Gastrocnemius medialis (tissue), 4 donors: ENCODE measurements around the gene HOMEZ.
"Not testable (repeated sequence)": the region's sequence is repeated elsewhere in the genome, so short reads cannot be mapped to it uniquely, and the experiment has no call there.

ENCODE experiments used
- POLR2A ChIP-seq, 2 donors: fragments of 450-650 bp; IDR thresholded peaks; one replicate each; pipeline ENCODE4 v1.6.1; 2017; ENCODE audit warnings: antibody characterized with exemption in 2 of 2, mild to moderate bottlenecking in 2 of 2, moderate library complexity in 2 of 2
- TF ChIP-seq, protein P1 (sequence below), 5 experiments: fragments of 450-650 bp in 3 of 5; fragments of 200-600 bp in 2 of 5; sonication (generic) in 2 of 5; IDR thresholded peaks in 4 of 5; conservative IDR thresholded peaks in 1 of 5; 1 replicate in 4 of 5; 2 replicates in 1 of 5; pipeline ENCODE4 v1.5.1; 2016 to 2019; ENCODE audit warnings: antibody characterized with exemption in 5 of 5, mild to moderate bottlenecking in 3 of 5, moderate library complexity in 3 of 5

DNA sequence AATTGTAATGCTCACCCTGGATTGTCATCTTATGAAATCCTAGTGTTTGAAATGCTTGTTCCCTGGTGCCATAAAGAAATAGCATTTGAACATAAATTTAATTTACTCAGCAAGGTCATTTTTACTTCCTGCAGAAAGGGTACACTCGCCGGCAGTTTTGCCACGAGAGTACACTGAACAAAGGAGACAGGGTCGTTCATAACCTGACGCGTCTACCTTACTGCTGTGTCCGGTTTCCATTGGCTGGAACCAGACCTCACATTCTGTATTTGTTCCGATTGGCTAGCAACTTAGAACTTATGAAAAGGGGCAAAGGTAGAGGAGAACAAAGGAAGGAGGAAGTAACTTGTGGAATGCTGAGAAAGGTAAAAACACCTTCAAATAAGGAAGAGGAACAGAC is 25.1 kb downstream of the HOMEZ start:
- TF ChIP-seq, protein P1, sequence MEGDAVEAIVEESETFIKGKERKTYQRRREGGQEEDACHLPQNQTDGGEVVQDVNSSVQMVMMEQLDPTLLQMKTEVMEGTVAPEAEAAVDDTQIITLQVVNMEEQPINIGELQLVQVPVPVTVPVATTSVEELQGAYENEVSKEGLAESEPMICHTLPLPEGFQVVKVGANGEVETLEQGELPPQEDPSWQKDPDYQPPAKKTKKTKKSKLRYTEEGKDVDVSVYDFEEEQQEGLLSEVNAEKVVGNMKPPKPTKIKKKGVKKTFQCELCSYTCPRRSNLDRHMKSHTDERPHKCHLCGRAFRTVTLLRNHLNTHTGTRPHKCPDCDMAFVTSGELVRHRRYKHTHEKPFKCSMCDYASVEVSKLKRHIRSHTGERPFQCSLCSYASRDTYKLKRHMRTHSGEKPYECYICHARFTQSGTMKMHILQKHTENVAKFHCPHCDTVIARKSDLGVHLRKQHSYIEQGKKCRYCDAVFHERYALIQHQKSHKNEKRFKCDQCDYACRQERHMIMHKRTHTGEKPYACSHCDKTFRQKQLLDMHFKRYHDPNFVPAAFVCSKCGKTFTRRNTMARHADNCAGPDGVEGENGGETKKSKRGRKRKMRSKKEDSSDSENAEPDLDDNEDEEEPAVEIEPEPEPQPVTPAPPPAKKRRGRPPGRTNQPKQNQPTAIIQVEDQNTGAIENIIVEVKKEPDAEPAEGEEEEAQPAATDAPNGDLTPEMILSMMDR (IDR thresholded peaks at IDR 0.05 in 4 of 5, conservative IDR thresholded peaks at IDR 0.05 in 1 of 5): not testable (repeated sequence)
- TF ChIP-seq POLR2A (IDR thresholded peaks at IDR 0.05): not testable (repeated sequence)
